ENCODE data around the gene PALLD.

DNA sequence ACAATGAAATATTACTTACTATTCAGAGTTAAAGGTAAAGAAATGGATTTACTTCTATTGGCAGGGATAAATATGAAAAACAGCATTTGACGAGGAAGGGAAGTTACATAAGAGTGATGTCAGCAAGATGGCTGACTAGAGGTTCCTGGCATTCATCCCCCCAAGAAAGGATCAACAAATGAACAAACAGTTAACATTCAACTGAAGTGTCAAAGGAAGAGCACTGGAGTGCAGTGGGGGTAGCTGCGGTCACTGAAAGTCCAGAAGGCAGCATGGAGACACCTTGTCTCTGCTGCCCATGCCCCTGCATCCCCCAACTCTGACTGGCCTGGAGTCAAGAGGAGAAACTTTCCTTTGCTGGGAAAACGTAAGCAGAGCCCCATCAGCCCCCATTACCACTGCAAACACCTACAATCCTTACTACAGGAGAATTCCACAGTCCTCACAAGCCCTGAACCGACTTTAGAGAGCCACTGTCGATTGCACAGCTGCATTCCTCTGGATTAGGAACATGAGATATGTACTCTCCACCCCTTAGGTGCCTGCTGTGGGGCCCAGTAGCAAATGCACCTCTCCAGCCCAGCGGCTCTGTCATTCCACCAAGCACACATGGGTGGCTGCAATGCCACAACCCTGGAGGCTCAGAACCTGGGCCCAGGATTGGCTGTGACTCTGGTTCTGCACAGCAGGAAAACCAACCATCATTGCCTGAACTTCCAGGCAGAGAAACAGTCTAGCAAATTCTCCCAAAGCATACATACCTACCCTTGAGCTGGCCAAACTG, 433.8 kb downstream of the PALLD start:
- TF ChIP-seq, protein P1, sequence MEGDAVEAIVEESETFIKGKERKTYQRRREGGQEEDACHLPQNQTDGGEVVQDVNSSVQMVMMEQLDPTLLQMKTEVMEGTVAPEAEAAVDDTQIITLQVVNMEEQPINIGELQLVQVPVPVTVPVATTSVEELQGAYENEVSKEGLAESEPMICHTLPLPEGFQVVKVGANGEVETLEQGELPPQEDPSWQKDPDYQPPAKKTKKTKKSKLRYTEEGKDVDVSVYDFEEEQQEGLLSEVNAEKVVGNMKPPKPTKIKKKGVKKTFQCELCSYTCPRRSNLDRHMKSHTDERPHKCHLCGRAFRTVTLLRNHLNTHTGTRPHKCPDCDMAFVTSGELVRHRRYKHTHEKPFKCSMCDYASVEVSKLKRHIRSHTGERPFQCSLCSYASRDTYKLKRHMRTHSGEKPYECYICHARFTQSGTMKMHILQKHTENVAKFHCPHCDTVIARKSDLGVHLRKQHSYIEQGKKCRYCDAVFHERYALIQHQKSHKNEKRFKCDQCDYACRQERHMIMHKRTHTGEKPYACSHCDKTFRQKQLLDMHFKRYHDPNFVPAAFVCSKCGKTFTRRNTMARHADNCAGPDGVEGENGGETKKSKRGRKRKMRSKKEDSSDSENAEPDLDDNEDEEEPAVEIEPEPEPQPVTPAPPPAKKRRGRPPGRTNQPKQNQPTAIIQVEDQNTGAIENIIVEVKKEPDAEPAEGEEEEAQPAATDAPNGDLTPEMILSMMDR (IDR thresholded peaks at IDR 0.05), result no peak
- no peak for TF ChIP-seq ZNF423 (CRISPR knock-in tag; IDR thresholded peaks at IDR 0.05)
- TF ChIP-seq ZNF138 (CRISPR knock-in tag; conservative IDR thresholded peaks at IDR 0.05), result no peak
- TF ChIP-seq NFE2L1 (CRISPR knock-in tag; IDR thresholded peaks at IDR 0.05), result no peak
- no peak for TF ChIP-seq ZBTB21 (CRISPR knock-in tag; IDR thresholded peaks at IDR 0.05; ENCODE audit: borderline replicate concordance)

All from WTC11 (cell line).